Prostate gland (tissue), 2 donors: ENCODE measurements around the gene URM1. TPM values are rescaled to one million over a fixed set of nuclear protein-coding genes. Genes with fewer than 3 reads are reported as not detected.

Source experiments
- DNase-seq: peaks from one replicate; pipeline ENCODE4 v3.0.0-alpha.2; 2019; ENCODE audit warnings: low spot score
- H3K27ac ChIP-seq, 2 donors: fragments of 200-600 bp; sonication (generic); 2 replicates each; pipeline ENCODE4 v1.5.1; 2017 to 2019
- H3K27me3 ChIP-seq: fragments of 200-600 bp; sonication (generic); replicated peaks from 2 replicates; pipeline ENCODE4 v1.5.1; 2019; ENCODE audit not compliant: insufficient read depth
- H3K36me3 ChIP-seq, 2 donors: fragments of 200-600 bp; sonication (generic); 1 replicate in 1 of 2; 2 replicates in 1 of 2; pipeline versions ENCODE4 v1.5.1 to v1.8.1; 2017 to 2019
- H3K4me1 ChIP-seq: fragments of 200-600 bp; sonication (generic); replicated peaks from 2 replicates; pipeline ENCODE4 v1.5.1; 2019
- H3K4me3 ChIP-seq, 2 donors: fragments of 200-600 bp; sonication (generic); 2 replicates each; pipeline ENCODE4 v1.5.1; 2017 to 2019
- H3K9me3 ChIP-seq: fragments of 200-600 bp; sonication (generic); 2 replicates; pipeline ENCODE4 v1.5.1; 2017
- POLR2A ChIP-seq: fragments of 450-650 bp; IDR thresholded peaks from one replicate; pipeline ENCODE4 v1.6.1; 2016; ENCODE audit warnings: antibody characterized with exemption, mild to moderate bottlenecking
- POLR2AphosphoS5 ChIP-seq: sonication (generic); formaldehyde crosslinking; IDR thresholded peaks from one replicate; pipeline ENCODE4 v1.6.1; 2017; ENCODE audit warnings: antibody characterized with exemption
- WGBS: methylation state at CpG from one replicate; pipeline ENCODE4 v1.1.5; 2018; 5-methylcytosine and 5-hydroxymethylcytosine counted together
- intact Hi-C: fragments of 100-400 bp; cut with DNase I; formaldehyde crosslinking; loops from one replicate; pipeline ENCODE4 v1.14.2; 2022
- total RNA-seq, 2 donors: library from RNA; depleted of rRNA; stranded (reverse); fragments of >200 nt; gene quantifications; one replicate each; pipeline ENCODE4 v1.1.0, GENCODE V29; 2016
- TF ChIP-seq, protein P1 (sequence below), 4 experiments: fragments of 200-600 bp in 2 of 4; fragments of 450-650 bp in 2 of 4; sonication (generic) in 2 of 4; IDR thresholded peaks; 1 replicate in 3 of 4; 2 replicates in 1 of 4; pipeline ENCODE4 v1.5.1; 2016 to 2019; ENCODE audit warnings: antibody characterized with exemption in 4 of 4, mild to moderate bottlenecking in 2 of 4, moderate library complexity in 2 of 4

Gene URM1
- total RNA-seq, 2 donors from 2014 or later = 33.2 to 41.7 TPM

DNA sequence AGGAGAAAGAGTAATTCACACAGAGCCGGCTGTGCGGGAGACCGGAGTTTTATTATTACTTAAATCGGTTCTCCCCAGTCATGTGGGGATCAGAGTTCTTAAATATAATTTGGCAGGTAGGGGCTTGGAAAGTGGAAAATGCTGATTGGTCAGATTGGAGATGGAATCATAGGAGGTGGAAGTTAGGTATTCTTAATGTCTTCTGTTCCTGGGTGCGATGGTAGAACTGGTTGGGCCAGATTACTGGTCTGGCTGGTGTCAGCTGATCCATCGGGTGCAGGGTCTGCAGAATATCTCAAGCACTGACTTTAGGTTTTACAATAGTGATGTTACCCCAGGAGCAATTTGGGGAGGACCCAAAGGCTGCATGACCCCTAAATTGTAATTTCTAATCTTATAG lies 44.8 kb downstream of the URM1 start:
- no peaks in the 10 kb centered on the region for H3K36me3 ChIP-seq
- H3K27me3 ChIP-seq = no peaks in the 10 kb centered on the region
- DNase-seq = peak; percentile 59
- no peaks in the 10 kb centered on the region for H3K4me1 ChIP-seq
- TF ChIP-seq, protein P1, sequence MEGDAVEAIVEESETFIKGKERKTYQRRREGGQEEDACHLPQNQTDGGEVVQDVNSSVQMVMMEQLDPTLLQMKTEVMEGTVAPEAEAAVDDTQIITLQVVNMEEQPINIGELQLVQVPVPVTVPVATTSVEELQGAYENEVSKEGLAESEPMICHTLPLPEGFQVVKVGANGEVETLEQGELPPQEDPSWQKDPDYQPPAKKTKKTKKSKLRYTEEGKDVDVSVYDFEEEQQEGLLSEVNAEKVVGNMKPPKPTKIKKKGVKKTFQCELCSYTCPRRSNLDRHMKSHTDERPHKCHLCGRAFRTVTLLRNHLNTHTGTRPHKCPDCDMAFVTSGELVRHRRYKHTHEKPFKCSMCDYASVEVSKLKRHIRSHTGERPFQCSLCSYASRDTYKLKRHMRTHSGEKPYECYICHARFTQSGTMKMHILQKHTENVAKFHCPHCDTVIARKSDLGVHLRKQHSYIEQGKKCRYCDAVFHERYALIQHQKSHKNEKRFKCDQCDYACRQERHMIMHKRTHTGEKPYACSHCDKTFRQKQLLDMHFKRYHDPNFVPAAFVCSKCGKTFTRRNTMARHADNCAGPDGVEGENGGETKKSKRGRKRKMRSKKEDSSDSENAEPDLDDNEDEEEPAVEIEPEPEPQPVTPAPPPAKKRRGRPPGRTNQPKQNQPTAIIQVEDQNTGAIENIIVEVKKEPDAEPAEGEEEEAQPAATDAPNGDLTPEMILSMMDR (IDR thresholded peaks at IDR 0.05) = no peak
- TF ChIP-seq POLR2AphosphoS5 = peak; percentile 39
- intact Hi-C loops = no loop called here
- no peak overlapping the region for H3K4me3 ChIP-seq
- WGBS = 38% methylated on average over 6 of the region's 6 CpGs
- H3K27ac ChIP-seq = no peak overlapping the region
- no peaks in the 10 kb centered on the region for H3K9me3 ChIP-seq

DNA sequence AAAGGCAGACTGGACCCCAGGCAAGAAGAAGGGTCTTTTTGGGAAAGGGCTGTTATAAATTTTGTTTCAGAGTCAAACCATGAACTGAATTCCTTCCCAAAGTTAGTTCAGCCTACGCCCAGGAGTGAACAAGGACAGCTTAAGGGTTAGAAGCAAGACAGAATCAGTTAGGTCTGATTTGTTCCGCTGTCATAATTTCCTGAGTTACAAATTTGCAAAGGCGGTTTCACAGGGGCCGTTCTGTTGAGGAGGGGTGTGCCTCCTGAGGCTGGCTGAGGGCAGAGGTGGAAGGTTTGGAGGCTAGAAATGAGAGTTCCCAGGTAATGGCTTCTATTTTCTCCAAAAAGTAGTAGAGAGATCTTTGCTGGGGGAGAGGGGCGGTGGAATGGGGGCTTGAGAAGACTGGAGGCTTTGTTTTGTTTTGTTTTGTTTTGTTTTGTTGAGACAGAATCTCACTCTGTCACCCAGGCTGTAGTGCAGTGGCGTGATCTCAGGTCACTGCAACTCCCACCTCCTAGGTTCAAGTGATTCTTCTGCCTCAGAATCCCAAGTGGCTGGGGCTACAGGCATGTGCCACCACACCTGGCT lies 45.4 kb downstream of the URM1 start:
- 61% methylated on average over 6 of the region's 6 CpGs for WGBS
- TF ChIP-seq, protein P1 (IDR thresholded peaks at IDR 0.05) = no peak
- TF ChIP-seq POLR2AphosphoS5 (no peak), POLR2A (no peak)
- Histone ChIP-seq H3K27me3 (no peaks in the 10 kb centered on the region), H3K4me3 (no peak overlapping the region), H3K36me3 (no peaks in the 10 kb centered on the region), H3K9me3 (no peaks in the 10 kb centered on the region), H3K27ac (no peak overlapping the region), H3K4me1 (no peaks in the 10 kb centered on the region)
- intact Hi-C loops = no loop called here
- DNase-seq = no peak

DNA sequence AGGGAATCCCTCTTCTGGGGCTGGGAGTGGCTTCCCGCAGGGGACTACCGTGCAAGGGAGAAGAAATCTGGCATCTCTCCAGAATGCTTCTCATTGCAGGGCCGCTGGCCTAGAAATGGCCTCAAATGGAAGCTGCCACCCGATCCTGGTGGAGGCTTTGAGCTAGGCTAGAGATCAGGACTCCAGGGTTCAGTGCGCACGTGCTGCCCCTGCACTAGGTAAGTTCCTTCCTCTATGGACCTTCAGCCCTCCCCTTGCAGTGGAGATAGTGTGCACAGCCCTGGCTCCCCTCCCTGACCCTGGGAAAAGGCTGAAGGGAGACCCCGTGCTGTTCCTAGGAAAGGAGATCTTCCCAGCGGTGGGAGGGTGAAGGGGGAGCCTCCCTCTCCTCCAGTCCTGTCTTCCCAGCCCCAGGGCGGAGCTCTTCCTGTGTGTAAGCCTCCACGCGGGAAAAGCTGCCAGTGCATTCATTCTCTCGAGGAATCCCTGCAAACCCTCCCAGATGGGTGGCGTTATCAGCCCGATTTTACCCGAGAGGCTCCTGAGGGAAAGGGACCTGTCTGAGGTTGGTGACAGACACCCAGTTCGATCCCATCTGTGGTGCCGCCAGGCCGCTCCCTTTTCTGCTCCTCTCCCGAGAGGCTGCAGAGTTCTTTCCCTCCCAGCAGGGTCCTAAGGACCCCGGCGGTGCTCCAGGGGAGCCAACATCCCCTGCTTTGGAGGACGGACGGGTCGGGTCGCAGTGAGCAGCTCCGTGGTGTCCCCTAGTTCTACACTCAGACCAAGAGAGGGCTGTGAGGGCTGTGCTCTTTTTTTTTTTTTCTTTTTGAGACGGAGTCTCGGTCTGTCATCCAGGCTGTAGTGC lies 48.1 kb downstream of the URM1 start:
- Histone ChIP-seq H3K4me1 (no peaks in the 10 kb centered on the region), H3K27me3 (no peaks in the 10 kb centered on the region), H3K9me3 (no peaks in the 10 kb centered on the region), H3K27ac (no peak overlapping the region), H3K4me3 (peak overlapping the region; percentile 88 to 91), H3K36me3 (no peaks in the 10 kb centered on the region)
- WGBS = 14% methylated on average over 28 of the region's 28 CpGs
- TF ChIP-seq, protein P1 (IDR thresholded peaks at IDR 0.05) = no peak
- TF ChIP-seq POLR2AphosphoS5 (no peak), POLR2A (no peak)
- intact Hi-C loops = no loop called here
- DNase-seq = no peak

DNA sequence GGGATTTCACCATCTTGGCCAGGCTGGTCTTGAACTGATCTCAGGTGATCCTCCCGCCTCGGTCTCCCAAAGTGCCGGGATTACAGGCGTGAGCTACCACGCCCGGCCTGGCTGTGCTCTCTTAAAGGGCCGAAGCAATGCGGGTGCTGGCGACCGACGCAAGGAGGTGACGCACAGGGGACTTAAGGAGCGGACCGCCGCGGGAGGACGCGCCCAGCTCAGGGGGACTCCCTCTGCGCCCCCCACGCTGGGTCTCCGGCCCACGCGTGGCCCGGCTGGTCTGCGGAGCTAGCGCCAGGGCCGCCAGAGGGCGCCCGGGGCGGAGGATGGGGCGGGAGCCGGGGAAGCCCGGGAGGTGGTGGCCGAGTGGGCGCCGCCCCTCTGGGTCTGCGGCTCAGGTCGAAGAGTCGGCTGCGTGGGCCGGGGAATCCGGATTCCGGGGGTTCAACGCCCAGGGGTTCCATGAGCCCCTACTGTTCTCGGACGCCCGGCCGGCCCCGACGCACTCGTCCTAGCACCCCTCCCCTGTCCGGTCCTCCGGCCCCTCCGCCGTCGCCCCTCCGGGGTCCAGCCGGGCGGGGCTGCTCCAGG lies 49.0 kb downstream of the URM1 start:
- H3K36me3 ChIP-seq = no peaks in the 10 kb centered on the region
- peak; percentile 58 for DNase-seq
- intact Hi-C loops = no loop called here
- H3K27me3 ChIP-seq = no peaks in the 10 kb centered on the region
- no peaks in the 10 kb centered on the region for H3K9me3 ChIP-seq
- peak overlapping the region; percentile 88 to 91 for H3K4me3 ChIP-seq
- TF ChIP-seq, protein P1 (IDR thresholded peaks at IDR 0.05) = peak; percentile 58 to 79 (median 68)
- no peak for TF ChIP-seq POLR2A
- TF ChIP-seq POLR2AphosphoS5 = peak; percentile 36
- peak overlapping the region; percentile 78 to 84 for H3K27ac ChIP-seq
- H3K4me1 ChIP-seq = no peaks in the 10 kb centered on the region
- under 1% methylated on average over 29 of the region's 59 CpGs for WGBS
